ENCODE data around the gene SLC27A6.

DNA sequence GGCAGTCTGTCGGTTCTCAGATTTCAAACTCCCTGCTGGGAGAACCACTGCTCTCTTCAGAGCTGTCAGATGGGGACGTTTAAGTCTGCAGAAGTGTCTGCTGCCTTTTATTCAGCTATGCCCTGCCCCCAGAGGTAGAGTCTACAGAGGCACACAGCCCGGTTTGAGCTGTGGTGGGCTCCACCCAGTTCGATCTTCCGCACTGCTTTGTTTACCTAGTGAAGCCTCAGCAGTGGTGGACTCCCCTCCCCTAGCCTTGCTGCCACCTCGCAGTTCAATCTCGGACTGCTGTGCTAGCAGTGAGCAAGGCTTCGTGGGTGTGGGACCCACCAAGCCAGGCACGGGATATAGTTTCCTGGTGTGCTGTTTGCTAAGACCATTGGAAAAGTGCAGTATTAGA is 8.0 kb downstream of the SLC27A6 start:
- TF ChIP-seq BACH2 (CRISPR knock-in tag; IDR thresholded peaks at IDR 0.05; ENCODE audit: borderline replicate concordance) = no peak
- TF ChIP-seq CSDC2 (CRISPR knock-in tag; IDR thresholded peaks at IDR 0.05) = no peak
- no peak for TF ChIP-seq ZC3H10 (CRISPR knock-in tag; IDR thresholded peaks at IDR 0.05)
- TF ChIP-seq, protein P1, sequence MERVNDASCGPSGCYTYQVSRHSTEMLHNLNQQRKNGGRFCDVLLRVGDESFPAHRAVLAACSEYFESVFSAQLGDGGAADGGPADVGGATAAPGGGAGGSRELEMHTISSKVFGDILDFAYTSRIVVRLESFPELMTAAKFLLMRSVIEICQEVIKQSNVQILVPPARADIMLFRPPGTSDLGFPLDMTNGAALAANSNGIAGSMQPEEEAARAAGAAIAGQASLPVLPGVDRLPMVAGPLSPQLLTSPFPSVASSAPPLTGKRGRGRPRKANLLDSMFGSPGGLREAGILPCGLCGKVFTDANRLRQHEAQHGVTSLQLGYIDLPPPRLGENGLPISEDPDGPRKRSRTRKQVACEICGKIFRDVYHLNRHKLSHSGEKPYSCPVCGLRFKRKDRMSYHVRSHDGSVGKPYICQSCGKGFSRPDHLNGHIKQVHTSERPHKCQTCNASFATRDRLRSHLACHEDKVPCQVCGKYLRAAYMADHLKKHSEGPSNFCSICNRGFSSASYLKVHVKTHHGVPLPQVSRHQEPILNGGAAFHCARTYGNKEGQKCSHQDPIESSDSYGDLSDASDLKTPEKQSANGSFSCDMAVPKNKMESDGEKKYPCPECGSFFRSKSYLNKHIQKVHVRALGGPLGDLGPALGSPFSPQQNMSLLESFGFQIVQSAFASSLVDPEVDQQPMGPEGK (CRISPR knock-in tag; IDR thresholded peaks at IDR 0.05; ENCODE audit: borderline replicate concordance) = no peak
- no peak for TF ChIP-seq ARNTL (CRISPR knock-in tag; IDR thresholded peaks at IDR 0.05; ENCODE audit: borderline replicate concordance, low read depth)
- TF ChIP-seq TOX (CRISPR knock-in tag; IDR thresholded peaks at IDR 0.05; ENCODE audit: borderline replicate concordance) = no peak
- no peak for TF ChIP-seq ISL1 (CRISPR knock-in tag; IDR thresholded peaks at IDR 0.05)
- no peak for TF ChIP-seq TCF4 (CRISPR knock-in tag; IDR thresholded peaks at IDR 0.05; ENCODE audit: borderline replicate concordance)
- TF ChIP-seq ESRRG (CRISPR knock-in tag; IDR thresholded peaks at IDR 0.05) = no peak
- TF ChIP-seq ZNF565 (CRISPR knock-in tag; conservative IDR thresholded peaks at IDR 0.05; ENCODE audit: low read depth) = no peak
- TF ChIP-seq ZFP30 (CRISPR knock-in tag; IDR thresholded peaks at IDR 0.05) = no peak
- TF ChIP-seq GLIS3 (CRISPR knock-in tag; IDR thresholded peaks at IDR 0.05) = no peak
- TF ChIP-seq, protein P2, sequence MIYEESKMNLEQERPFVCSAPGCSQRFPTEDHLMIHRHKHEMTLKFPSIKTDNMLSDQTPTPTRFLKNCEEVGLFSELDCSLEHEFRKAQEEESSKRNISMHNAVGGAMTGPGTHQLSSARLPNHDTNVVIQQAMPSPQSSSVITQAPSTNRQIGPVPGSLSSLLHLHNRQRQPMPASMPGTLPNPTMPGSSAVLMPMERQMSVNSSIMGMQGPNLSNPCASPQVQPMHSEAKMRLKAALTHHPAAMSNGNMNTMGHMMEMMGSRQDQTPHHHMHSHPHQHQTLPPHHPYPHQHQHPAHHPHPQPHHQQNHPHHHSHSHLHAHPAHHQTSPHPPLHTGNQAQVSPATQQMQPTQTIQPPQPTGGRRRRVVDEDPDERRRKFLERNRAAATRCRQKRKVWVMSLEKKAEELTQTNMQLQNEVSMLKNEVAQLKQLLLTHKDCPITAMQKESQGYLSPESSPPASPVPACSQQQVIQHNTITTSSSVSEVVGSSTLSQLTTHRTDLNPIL (CRISPR knock-in tag; IDR thresholded peaks at IDR 0.05; ENCODE audit: low read depth) = no peak
- no peak for TF ChIP-seq SNAI2 (CRISPR knock-in tag; IDR thresholded peaks at IDR 0.05)

Measured in SK-N-SH treated with all-trans-retinoic acid at 6 μM for 48 hours (cell line).